Coronary artery (tissue), 2 donors: Measurements from ENCODE around the gene KDM3A.

Experiments
- DNase-seq: peaks from one replicate; pipeline ENCODE4 v3.0.0-alpha.2; 2017; ENCODE audit warnings: low spot score
- H3K27ac ChIP-seq, 2 donors: fragments of 200-600 bp; sonication (generic); one replicate each; pipeline ENCODE4 v1.5.1; 2016 to 2019
- H3K4me3 ChIP-seq: fragments of 200-600 bp; sonication (generic); 2 replicates; pipeline ENCODE4 v1.5.1; 2016; ENCODE audit warnings: mild to moderate bottlenecking, moderate library complexity
- CTCF ChIP-seq: fragments of 200-600 bp; sonication (generic); IDR thresholded peaks from one replicate; pipeline ENCODE4 v1.5.1; 2019; ENCODE audit warnings: antibody characterized with exemption

The KDM3A gene

GRCh38 chr2:86417961-86418360, 23.2 kb upstream of the KDM3A start:
- Histone ChIP-seq H3K27ac (no peak overlapping the region), H3K4me3 (no peak overlapping the region)
- TF ChIP-seq CTCF = no peak

GRCh38 chr2:86420913-86421312, 20.3 kb upstream of the KDM3A start:
- no peak overlapping the region for H3K27ac ChIP-seq

More at GRCh38 chr2:86417961-86418360, 23.2 kb upstream of the KDM3A start:
- no peak for DNase-seq

GRCh38 chr2:86426271-86426670, 14.9 kb upstream of the KDM3A start:
- DNase-seq = no peak
- TF ChIP-seq CTCF = no peak
- no peak overlapping the region for H3K4me3 ChIP-seq
- no peak overlapping the region for H3K27ac ChIP-seq

More at GRCh38 chr2:86420913-86421312, 20.3 kb upstream of the KDM3A start:
- no peak overlapping the region for H3K4me3 ChIP-seq
- no peak for DNase-seq
- TF ChIP-seq CTCF = no peak

- DNase-seq = no peak
- Histone ChIP-seq H3K27ac (no peak overlapping the region), H3K4me3 (no peak overlapping the region)
- no peak for TF ChIP-seq CTCF
Observed at GRCh38 chr2:86429335-86429734, 11.8 kb upstream of the KDM3A start.

GRCh38 chr2:86430368-86430767, 10.8 kb upstream of the KDM3A start:
- Histone ChIP-seq H3K4me3 (no peak overlapping the region), H3K27ac (no peak overlapping the region)
- DNase-seq = no peak
- no peak for TF ChIP-seq CTCF

GRCh38 chr2:86433137-86433536, 8.0 kb upstream of the KDM3A start:
- no peak for DNase-seq
- Histone ChIP-seq H3K4me3 (no peak overlapping the region), H3K27ac (no peak overlapping the region)
- no peak for TF ChIP-seq CTCF

- TF ChIP-seq CTCF = no peak
- DNase-seq = no peak
- Histone ChIP-seq H3K4me3 (no peak overlapping the region), H3K27ac (no peak overlapping the region)
Observed at GRCh38 chr2:86434290-86434689, 6.9 kb upstream of the KDM3A start.
